Activated CD4-positive, alpha-beta T cell treated with anti-CD3 and anti-CD28 coated beads for 24 hours (primary cell): Measurements from ENCODE around the gene ZMAT5.

ENCODE experiments used
- DNase-seq, 2 donors: peaks; one replicate each; pipeline ENCODE4 v3.0.0-alpha.2; 2020; ENCODE audit warnings: low read depth in 2 of 2

Gene ZMAT5

DNA sequence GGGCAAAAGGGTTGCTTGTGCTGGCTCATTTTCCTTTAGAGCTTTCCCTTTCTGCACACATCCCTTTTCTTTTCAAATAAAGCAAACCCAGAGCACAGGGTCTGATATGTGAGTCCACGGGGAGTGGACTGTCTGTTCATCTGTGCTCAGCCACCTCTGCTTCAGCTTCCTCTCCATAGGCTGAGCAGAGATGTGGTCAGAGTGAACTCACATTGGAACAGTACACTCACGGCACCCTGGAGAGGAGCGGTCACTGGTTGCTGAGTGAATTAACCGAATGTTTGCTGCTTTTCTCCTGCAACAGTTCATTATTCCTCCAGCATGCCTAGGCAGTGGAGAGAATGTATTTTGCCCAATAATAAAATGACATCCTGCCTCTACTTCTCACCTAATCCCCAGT lies 83.3 kb downstream of the ZMAT5 start:
- DNase-seq, result no peak
